Measurements from ENCODE around the gene BRD3OS. TPM values are rescaled to one million over a fixed set of nuclear protein-coding genes. Genes with fewer than 3 reads are reported as not detected.

The BRD3OS gene
- total and polyA plus RNA-seq, 2 experiments from 2014 or later: 9.2 to 16.0 TPM

GRCh38 chr9:134057751-134058701 is 32.7 kb downstream of the BRD3OS start:
- DNase-seq (ENCODE audit: low spot score) (no peak), ATAC-seq (no peak)
- Mint-ChIP-seq H3K36me3 (ENCODE audit: low read depth) (peaks cover 4% of the 10 kb centered on the region; the same call in 2 of the 3 replicates), H3K4me3 (no peak overlapping the region; the same call in 2 of the 3 replicates), H3K27ac (0 out of 2 replicates have a peak overlapping the region, but pooled peaks have one; percentile 23), H3K4me1 (peaks cover 35% of the 10 kb centered on the region), H3K9me3 (no peaks in the 10 kb centered on the region), H3K27me3 (ENCODE audit: insufficient read depth, low read depth, poor library complexity) (peaks cover 11% of the 10 kb centered on the region)
- H3K36me3 ChIP-seq (ENCODE audit: insufficient read depth): no peaks in the 10 kb centered on the region; the same call in 1 of the 2 replicates
- TF ChIP-seq, protein P1, sequence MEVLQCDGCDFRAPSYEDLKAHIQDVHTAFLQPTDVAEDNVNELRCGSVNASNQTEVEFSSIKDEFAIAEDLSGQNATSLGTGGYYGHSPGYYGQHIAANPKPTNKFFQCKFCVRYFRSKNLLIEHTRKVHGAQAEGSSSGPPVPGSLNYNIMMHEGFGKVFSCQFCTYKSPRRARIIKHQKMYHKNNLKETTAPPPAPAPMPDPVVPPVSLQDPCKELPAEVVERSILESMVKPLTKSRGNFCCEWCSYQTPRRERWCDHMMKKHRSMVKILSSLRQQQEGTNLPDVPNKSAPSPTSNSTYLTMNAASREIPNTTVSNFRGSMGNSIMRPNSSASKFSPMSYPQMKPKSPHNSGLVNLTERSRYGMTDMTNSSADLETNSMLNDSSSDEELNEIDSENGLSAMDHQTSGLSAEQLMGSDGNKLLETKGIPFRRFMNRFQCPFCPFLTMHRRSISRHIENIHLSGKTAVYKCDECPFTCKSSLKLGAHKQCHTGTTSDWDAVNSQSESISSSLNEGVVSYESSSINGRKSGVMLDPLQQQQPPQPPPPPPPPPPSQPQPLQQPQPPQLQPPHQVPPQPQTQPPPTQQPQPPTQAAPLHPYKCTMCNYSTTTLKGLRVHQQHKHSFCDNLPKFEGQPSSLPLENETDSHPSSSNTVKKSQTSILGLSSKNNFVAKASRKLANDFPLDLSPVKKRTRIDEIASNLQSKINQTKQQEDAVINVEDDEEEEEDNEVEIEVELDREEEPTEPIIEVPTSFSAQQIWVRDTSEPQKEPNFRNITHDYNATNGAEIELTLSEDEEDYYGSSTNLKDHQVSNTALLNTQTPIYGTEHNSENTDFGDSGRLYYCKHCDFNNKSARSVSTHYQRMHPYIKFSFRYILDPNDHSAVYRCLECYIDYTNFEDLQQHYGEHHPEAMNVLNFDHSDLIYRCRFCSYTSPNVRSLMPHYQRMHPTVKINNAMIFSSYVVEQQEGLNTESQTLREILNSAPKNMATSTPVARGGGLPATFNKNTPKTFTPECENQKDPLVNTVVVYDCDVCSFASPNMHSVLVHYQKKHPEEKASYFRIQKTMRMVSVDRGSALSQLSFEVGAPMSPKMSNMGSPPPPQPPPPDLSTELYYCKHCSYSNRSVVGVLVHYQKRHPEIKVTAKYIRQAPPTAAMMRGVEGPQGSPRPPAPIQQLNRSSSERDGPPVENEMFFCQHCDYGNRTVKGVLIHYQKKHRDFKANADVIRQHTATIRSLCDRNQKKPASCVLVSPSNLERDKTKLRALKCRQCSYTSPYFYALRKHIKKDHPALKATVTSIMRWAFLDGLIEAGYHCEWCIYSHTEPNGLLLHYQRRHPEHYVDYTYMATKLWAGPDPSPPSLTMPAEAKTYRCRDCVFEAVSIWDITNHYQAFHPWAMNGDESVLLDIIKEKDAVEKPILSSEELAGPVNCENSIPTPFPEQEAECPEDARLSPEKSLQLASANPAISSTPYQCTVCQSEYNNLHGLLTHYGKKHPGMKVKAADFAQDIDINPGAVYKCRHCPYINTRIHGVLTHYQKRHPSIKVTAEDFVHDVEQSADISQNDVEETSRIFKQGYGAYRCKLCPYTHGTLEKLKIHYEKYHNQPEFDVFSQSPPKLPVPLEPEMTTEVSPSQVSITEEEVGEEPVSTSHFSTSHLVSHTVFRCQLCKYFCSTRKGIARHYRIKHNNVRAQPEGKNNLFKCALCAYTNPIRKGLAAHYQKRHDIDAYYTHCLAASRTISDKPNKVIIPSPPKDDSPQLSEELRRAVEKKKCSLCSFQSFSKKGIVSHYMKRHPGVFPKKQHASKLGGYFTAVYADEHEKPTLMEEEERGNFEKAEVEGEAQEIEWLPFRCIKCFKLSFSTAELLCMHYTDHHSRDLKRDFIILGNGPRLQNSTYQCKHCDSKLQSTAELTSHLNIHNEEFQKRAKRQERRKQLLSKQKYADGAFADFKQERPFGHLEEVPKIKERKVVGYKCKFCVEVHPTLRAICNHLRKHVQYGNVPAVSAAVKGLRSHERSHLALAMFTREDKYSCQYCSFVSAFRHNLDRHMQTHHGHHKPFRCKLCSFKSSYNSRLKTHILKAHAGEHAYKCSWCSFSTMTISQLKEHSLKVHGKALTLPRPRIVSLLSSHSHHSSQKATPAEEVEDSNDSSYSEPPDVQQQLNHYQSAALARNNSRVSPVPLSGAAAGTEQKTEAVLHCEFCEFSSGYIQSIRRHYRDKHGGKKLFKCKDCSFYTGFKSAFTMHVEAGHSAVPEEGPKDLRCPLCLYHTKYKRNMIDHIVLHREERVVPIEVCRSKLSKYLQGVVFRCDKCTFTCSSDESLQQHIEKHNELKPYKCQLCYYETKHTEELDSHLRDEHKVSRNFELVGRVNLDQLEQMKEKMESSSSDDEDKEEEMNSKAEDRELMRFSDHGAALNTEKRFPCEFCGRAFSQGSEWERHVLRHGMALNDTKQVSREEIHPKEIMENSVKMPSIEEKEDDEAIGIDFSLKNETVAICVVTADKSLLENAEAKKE (CRISPR knock-in tag; IDR thresholded peaks at IDR 0.05): no peak
- TF ChIP-seq POLR2AphosphoS5 (IDR thresholded peaks at IDR 0.05; ENCODE audit: low read depth) (no peak), STAT1 (IDR thresholded peaks at IDR 0.05; ENCODE audit: unreplicated experiment) (no peak), EZH2 (IDR thresholded peaks at IDR 0.05; ENCODE audit: low read depth, unreplicated experiment) (no peak), REST (IDR thresholded peaks at IDR 0.05; ENCODE audit: unreplicated experiment) (no peak), CTCF (conservative IDR thresholded peaks at IDR 0.05; ENCODE audit: low read depth in 2 of 2) (no peak), EZH2phosphoT487 (IDR thresholded peaks at IDR 0.05; ENCODE audit: unreplicated experiment) (no peak), JUNB (IDR thresholded peaks at IDR 0.05; ENCODE audit: unreplicated experiment) (no peak), ZNF331 (CRISPR knock-in tag; IDR thresholded peaks at IDR 0.05; ENCODE audit: low read depth) (no peak)
- TF ChIP-seq, protein P2, sequence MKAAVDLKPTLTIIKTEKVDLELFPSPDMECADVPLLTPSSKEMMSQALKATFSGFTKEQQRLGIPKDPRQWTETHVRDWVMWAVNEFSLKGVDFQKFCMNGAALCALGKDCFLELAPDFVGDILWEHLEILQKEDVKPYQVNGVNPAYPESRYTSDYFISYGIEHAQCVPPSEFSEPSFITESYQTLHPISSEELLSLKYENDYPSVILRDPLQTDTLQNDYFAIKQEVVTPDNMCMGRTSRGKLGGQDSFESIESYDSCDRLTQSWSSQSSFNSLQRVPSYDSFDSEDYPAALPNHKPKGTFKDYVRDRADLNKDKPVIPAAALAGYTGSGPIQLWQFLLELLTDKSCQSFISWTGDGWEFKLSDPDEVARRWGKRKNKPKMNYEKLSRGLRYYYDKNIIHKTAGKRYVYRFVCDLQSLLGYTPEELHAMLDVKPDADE (IDR thresholded peaks at IDR 0.05): no peak
- peaks cover 96% of the 10 kb centered on the region for H3K79me2 ChIP-seq (replicated peaks; ENCODE audit: insufficient read depth)
- no peak overlapping the region for H3K4me3 ChIP-seq
- H3K4me2 ChIP-seq: no peak overlapping the region
- no peaks in the 10 kb centered on the region for H3K9me2 ChIP-seq (ENCODE audit: insufficient read depth)
- no peak overlapping the region for H2AFZ ChIP-seq
- no peaks in the 10 kb centered on the region for H3K27me3 ChIP-seq (ENCODE audit: insufficient read depth)
- H3F3A ChIP-seq (replicated peaks; ENCODE audit: low read depth): no peaks in the 10 kb centered on the region
- H3K4me1 ChIP-seq (ENCODE audit: insufficient read depth): no peaks in the 10 kb centered on the region; the same call in 1 of the 2 replicates
- H3K27ac ChIP-seq (ENCODE audit: low read depth): no peak overlapping the region
- H4K20me1 ChIP-seq (replicated peaks; ENCODE audit: insufficient read depth): peaks cover 27% of the 10 kb centered on the region
